ENCODE results near the gene TXK. TPM values are rescaled to one million over a fixed set of nuclear protein-coding genes. Genes with fewer than 3 reads are reported as not detected.

TXK gene
- total RNA-seq, 1 donor from 2014 or later: not detected

DNA sequence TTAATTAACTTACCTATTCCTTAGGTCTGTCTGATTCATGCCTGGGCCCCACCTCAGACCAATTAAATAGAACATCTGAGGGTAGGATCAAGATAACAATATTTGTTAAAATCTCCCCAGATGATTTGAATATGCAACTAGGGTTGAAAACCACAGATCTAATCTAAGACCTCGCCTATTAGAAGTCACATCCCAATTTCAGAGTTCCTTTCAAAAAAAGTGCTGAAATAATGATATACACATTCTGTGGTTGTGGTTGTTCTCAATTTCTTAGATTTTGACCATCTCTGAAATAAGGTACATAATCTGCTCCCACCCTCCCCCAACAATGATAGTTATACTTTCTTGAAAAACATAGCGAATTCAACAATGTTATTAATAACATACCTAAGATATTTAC lies 89.8 kb downstream of the TXK start:
- peaks cover 6% of the 10 kb centered on the region for H3K27me3 Mint-ChIP-seq (ENCODE audit: unreplicated experiment)

GRCh38 chr4:48043504-48043903 lies 90.5 kb downstream of the TXK start:
- Mint-ChIP-seq H3K4me1 (ENCODE audit: low read depth, unreplicated experiment) (no peaks in the 10 kb centered on the region), H3K4me3 (ENCODE audit: unreplicated experiment) (no peak overlapping the region), H3K9me3 (ENCODE audit: unreplicated experiment) (no peaks in the 10 kb centered on the region), H3K27ac (ENCODE audit: unreplicated experiment) (no peak overlapping the region), H3K36me3 (ENCODE audit: unreplicated experiment) (no peaks in the 10 kb centered on the region), H3K27me3 (ENCODE audit: unreplicated experiment) (peaks cover 6% of the 10 kb centered on the region)
- TF ChIP-seq, protein P1, sequence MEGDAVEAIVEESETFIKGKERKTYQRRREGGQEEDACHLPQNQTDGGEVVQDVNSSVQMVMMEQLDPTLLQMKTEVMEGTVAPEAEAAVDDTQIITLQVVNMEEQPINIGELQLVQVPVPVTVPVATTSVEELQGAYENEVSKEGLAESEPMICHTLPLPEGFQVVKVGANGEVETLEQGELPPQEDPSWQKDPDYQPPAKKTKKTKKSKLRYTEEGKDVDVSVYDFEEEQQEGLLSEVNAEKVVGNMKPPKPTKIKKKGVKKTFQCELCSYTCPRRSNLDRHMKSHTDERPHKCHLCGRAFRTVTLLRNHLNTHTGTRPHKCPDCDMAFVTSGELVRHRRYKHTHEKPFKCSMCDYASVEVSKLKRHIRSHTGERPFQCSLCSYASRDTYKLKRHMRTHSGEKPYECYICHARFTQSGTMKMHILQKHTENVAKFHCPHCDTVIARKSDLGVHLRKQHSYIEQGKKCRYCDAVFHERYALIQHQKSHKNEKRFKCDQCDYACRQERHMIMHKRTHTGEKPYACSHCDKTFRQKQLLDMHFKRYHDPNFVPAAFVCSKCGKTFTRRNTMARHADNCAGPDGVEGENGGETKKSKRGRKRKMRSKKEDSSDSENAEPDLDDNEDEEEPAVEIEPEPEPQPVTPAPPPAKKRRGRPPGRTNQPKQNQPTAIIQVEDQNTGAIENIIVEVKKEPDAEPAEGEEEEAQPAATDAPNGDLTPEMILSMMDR (IDR thresholded peaks at IDR 0.05; ENCODE audit: partially characterized antibody, unreplicated experiment): no peak
- DNase-seq: no peak

More for the DNA sequence above, 89.8 kb downstream of the TXK start:
- TF ChIP-seq, protein P1 (IDR thresholded peaks at IDR 0.05; ENCODE audit: partially characterized antibody, unreplicated experiment): no peak
- Mint-ChIP-seq H3K9me3 (ENCODE audit: unreplicated experiment) (no peaks in the 10 kb centered on the region), H3K4me3 (ENCODE audit: unreplicated experiment) (no peak overlapping the region), H3K27ac (ENCODE audit: unreplicated experiment) (no peak overlapping the region), H3K36me3 (ENCODE audit: unreplicated experiment) (no peaks in the 10 kb centered on the region), H3K4me1 (ENCODE audit: low read depth, unreplicated experiment) (no peaks in the 10 kb centered on the region)
- DNase-seq: no peak

- Mint-ChIP-seq H3K4me3 (ENCODE audit: unreplicated experiment) (no peak overlapping the region), H3K27me3 (ENCODE audit: unreplicated experiment) (peaks cover 6% of the 10 kb centered on the region), H3K4me1 (ENCODE audit: low read depth, unreplicated experiment) (no peaks in the 10 kb centered on the region), H3K36me3 (ENCODE audit: unreplicated experiment) (no peaks in the 10 kb centered on the region), H3K9me3 (ENCODE audit: unreplicated experiment) (no peaks in the 10 kb centered on the region), H3K27ac (ENCODE audit: unreplicated experiment) (no peak overlapping the region)
- TF ChIP-seq, protein P1 (IDR thresholded peaks at IDR 0.05; ENCODE audit: partially characterized antibody, unreplicated experiment): no peak
- no peak for DNase-seq
Measured at GRCh38 chr4:48042979-48043461, 91.0 kb downstream of the TXK start.

- H3K9me3 Mint-ChIP-seq (ENCODE audit: unreplicated experiment): no peaks in the 10 kb centered on the region
- no peak overlapping the region for H3K4me3 Mint-ChIP-seq (ENCODE audit: unreplicated experiment)
- peaks cover 6% of the 10 kb centered on the region for H3K27me3 Mint-ChIP-seq (ENCODE audit: unreplicated experiment)
- TF ChIP-seq, protein P1 (IDR thresholded peaks at IDR 0.05; ENCODE audit: partially characterized antibody, unreplicated experiment): no peak
- H3K4me1 Mint-ChIP-seq (ENCODE audit: low read depth, unreplicated experiment): no peaks in the 10 kb centered on the region
- no peaks in the 10 kb centered on the region for H3K36me3 Mint-ChIP-seq (ENCODE audit: unreplicated experiment)
- DNase-seq: no peak
- no peak overlapping the region for H3K27ac Mint-ChIP-seq (ENCODE audit: unreplicated experiment)
Measured at GRCh38 chr4:48041535-48042137, 92.4 kb downstream of the TXK start.

DNA sequence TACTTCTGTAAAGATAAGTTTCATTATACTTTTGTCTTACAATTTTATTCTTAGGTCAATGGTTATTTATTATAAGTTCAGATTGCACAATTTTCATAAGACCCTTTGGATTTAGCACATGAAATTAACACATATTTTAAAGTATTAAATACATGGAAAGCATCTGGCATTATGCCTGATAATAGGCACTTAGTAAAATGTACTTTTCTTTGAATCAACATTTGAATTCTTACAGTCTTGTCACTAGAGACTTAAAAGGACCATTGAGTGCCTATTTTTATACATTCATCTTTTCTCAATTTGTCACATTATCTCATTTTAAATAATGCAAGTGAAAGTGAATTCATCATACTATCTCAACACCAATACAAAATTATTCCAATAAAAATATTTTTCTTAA lies 94.5 kb downstream of the TXK start:
- no peak overlapping the region for H3K4me3 Mint-ChIP-seq (ENCODE audit: unreplicated experiment)
- H3K36me3 Mint-ChIP-seq (ENCODE audit: unreplicated experiment): no peaks in the 10 kb centered on the region
- H3K27me3 Mint-ChIP-seq (ENCODE audit: unreplicated experiment): peaks cover 4% of the 10 kb centered on the region
- no peak for DNase-seq
- TF ChIP-seq, protein P1 (IDR thresholded peaks at IDR 0.05; ENCODE audit: partially characterized antibody, unreplicated experiment): no peak
- H3K27ac Mint-ChIP-seq (ENCODE audit: unreplicated experiment): no peak overlapping the region
- no peaks in the 10 kb centered on the region for H3K9me3 Mint-ChIP-seq (ENCODE audit: unreplicated experiment)
- H3K4me1 Mint-ChIP-seq (ENCODE audit: low read depth, unreplicated experiment): no peaks in the 10 kb centered on the region

Measured in glutamatergic neuron (in vitro differentiated cells).